ENCODE results near the gene AP1B1. TPM values are rescaled to one million over a fixed set of nuclear protein-coding genes. Genes with fewer than 3 reads are reported as not detected.

Gene AP1B1
- 10 to 100 TPM; 60.2 to 63.8 TPM for total RNA-seq

GRCh38 chr22:29387921-29388758 lies at the start of gene AP1B1:
TSS of gene AP1B1 (minus strand) at chr22:29388570. CDS start at chr22:29367243, 21,327 bp downstream.

GRCh38 chr22:29315286-29316140 lies 72.9 kb downstream of the AP1B1 start, which contains the start of gene RASL10A:
TSS of gene RASL10A (minus strand) at chr22:29315697. CDS start at chr22:29315246, 451 bp downstream.

DNA sequence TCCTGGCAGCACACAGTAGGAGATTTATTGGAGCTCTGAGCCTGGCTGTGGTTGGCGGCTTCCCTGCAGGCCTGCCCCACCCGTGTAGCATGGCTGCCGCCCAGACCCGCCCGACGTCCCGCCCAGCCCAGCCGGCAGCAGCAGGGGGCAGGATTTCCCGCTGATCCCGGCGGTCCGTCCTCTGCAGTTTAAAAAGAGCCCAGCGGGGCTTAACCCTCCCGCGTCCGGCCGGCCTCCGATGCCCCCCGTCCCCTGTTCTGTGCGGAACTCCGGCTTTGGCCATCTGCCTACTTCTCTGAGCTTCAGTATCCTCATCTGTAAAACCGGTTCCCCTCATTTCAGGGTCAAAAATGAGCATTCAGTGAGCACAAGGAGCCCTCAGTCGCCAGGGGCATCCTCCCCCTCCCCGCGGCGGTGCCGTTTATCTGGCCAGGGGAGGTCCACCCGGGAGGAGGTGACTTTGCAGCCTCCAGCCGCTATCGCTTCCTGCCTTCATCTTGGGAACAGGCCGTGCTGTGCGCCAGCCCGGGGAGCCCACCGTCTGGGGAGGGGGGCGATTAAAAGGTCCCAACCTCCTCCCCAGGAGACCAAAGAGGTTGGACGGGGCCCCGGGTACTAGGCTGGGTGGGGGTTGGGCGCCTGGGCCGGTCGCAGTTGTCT lies 82.1 kb downstream of the AP1B1 start, which contains the start of gene GAS2L1:
TSS of gene GAS2L1 (plus strand) at position 476 of the 660 bp plus-strand sequence. CDS start 1,456 bp downstream, outside the sequence.

Small RNA genes lying within 50 kb of the gene (microRNA-seq; reads per million reads assigned to microRNA genes)
- 31.5 reads per million, percentile 57 among the genes with 10 or more reads in this experiment for gene MIR3653 (ENCODE audit: borderline microRNAs expressed, borderline replicate concordance)

Other genes starting within 250 kb of the AP1B1 start
- not detected for gene EMID1, start 182.7 kb downstream of the AP1B1 start, total RNA-seq
- gene RHBDD3, start 120.6 kb downstream of the AP1B1 start, total RNA-seq, result 10 to 100 TPM; 22.4 to 22.7 TPM
- gene EWSR1, start 120.3 kb downstream of the AP1B1 start, total RNA-seq, result 100 to 1,000 TPM; 307 to 309 TPM
- 1 to 10 TPM; 7.6 to 8.6 TPM for gene GAS2L1, start 81.9 kb downstream of the AP1B1 start, total RNA-seq
- gene RASL10A, start 72.9 kb downstream of the AP1B1 start, total RNA-seq, result 1 to 10 TPM; 1.2 to 1.5 TPM
- not detected for gene RFPL1, start 50.0 kb upstream of the AP1B1 start, total RNA-seq
- gene NEFH, start 91.6 kb upstream of the AP1B1 start, total RNA-seq, result 1 to 10 TPM; 1.3 to 1.5 TPM
- gene THOC5, start 165.2 kb upstream of the AP1B1 start, total RNA-seq, result 10 to 100 TPM; 47.4 to 51.5 TPM
- 10 to 100 TPM; 40.6 to 41.2 TPM for gene NIPSNAP1, start 192.5 kb upstream of the AP1B1 start, total RNA-seq
- gene NF2, start 215.1 kb upstream of the AP1B1 start, total RNA-seq, result 10 to 100 TPM; 48.9 to 52.0 TPM